Measurements from ENCODE around the gene LRRFIP1.

LRRFIP1 gene

GRCh38 chr2:237823544-237823943 lies 196.2 kb downstream of the LRRFIP1 start:
- Histone ChIP-seq H3K36me3 (ENCODE audit: insufficient read depth, low read length) (no peaks in the 10 kb centered on the region), H3K79me2 (ENCODE audit: insufficient read depth, low read length) (no peaks in the 10 kb centered on the region), H3K4me2 (ENCODE audit: insufficient read depth, low read length) (no peak overlapping the region), H3K4me1 (ENCODE audit: insufficient read depth, low read length) (no peaks in the 10 kb centered on the region), H2AFZ (ENCODE audit: low read depth, low read length) (no peak overlapping the region), H3K27me3 (ENCODE audit: insufficient read depth, low read length, poor library complexity) (peaks cover 16% of the 10 kb centered on the region), H3K9me3 (ENCODE audit: insufficient read depth, low read length, severe bottlenecking) (no peaks in the 10 kb centered on the region), H3K4me3 (ENCODE audit: low read depth in 1 of 2, low read length in 2 of 2) (no peak overlapping the region), H3K9ac (ENCODE audit: low read depth, low read length) (no peak overlapping the region), H3K27ac (ENCODE audit: low read length) (no peak overlapping the region), H4K20me1 (ENCODE audit: insufficient read depth, low read length) (no peaks in the 10 kb centered on the region)
- TF ChIP-seq CTCF (IDR thresholded peaks at IDR 0.05; ENCODE audit: borderline replicate concordance, extremely low read depth, low read length, poor library complexity, severe bottlenecking) (no peak), EZH2 (IDR thresholded peaks at IDR 0.05; ENCODE audit: borderline replicate concordance, low read depth, low read length, severe bottlenecking) (no peak)
- ATAC-seq (ENCODE audit: insufficient read depth, low read depth) (no peak), DNase-seq (no peak)

- Histone ChIP-seq H3K27me3 (ENCODE audit: insufficient read depth, low read length, poor library complexity) (peaks cover 16% of the 10 kb centered on the region), H2AFZ (ENCODE audit: low read depth, low read length) (no peak overlapping the region), H4K20me1 (ENCODE audit: insufficient read depth, low read length) (no peaks in the 10 kb centered on the region), H3K9ac (ENCODE audit: low read depth, low read length) (no peak overlapping the region), H3K4me1 (ENCODE audit: insufficient read depth, low read length) (no peaks in the 10 kb centered on the region), H3K36me3 (ENCODE audit: insufficient read depth, low read length) (no peaks in the 10 kb centered on the region), H3K9me3 (ENCODE audit: insufficient read depth, low read length, severe bottlenecking) (no peaks in the 10 kb centered on the region), H3K27ac (ENCODE audit: low read length) (no peak overlapping the region), H3K4me3 (ENCODE audit: low read depth in 1 of 2, low read length in 2 of 2) (no peak overlapping the region), H3K4me2 (ENCODE audit: insufficient read depth, low read length) (no peak overlapping the region), H3K79me2 (ENCODE audit: insufficient read depth, low read length) (no peaks in the 10 kb centered on the region)
- ATAC-seq (ENCODE audit: insufficient read depth, low read depth) (no peak), DNase-seq (no peak)
- TF ChIP-seq EZH2 (IDR thresholded peaks at IDR 0.05; ENCODE audit: borderline replicate concordance, low read depth, low read length, severe bottlenecking) (no peak), CTCF (IDR thresholded peaks at IDR 0.05; ENCODE audit: borderline replicate concordance, extremely low read depth, low read length, poor library complexity, severe bottlenecking) (no peak)
Measured at GRCh38 chr2:237824085-237824484, 196.7 kb downstream of the LRRFIP1 start.

GRCh38 chr2:237827421-237827987 lies 200.1 kb downstream of the LRRFIP1 start:
- Histone ChIP-seq H3K4me1 (ENCODE audit: insufficient read depth, low read length) (no peaks in the 10 kb centered on the region), H3K27me3 (ENCODE audit: insufficient read depth, low read length, poor library complexity) (peaks cover 19% of the 10 kb centered on the region), H3K4me2 (ENCODE audit: insufficient read depth, low read length) (no peak overlapping the region), H3K4me3 (ENCODE audit: low read depth in 1 of 2, low read length in 2 of 2) (no peak overlapping the region), H3K36me3 (ENCODE audit: insufficient read depth, low read length) (no peaks in the 10 kb centered on the region), H4K20me1 (ENCODE audit: insufficient read depth, low read length) (no peaks in the 10 kb centered on the region), H3K9ac (ENCODE audit: low read depth, low read length) (no peak overlapping the region), H3K27ac (ENCODE audit: low read length) (no peak overlapping the region), H3K79me2 (ENCODE audit: insufficient read depth, low read length) (no peaks in the 10 kb centered on the region), H2AFZ (ENCODE audit: low read depth, low read length) (no peak overlapping the region), H3K9me3 (ENCODE audit: insufficient read depth, low read length, severe bottlenecking) (no peaks in the 10 kb centered on the region)
- DNase-seq: no peak
- TF ChIP-seq CTCF (IDR thresholded peaks at IDR 0.05; ENCODE audit: borderline replicate concordance, extremely low read depth, low read length, poor library complexity, severe bottlenecking) (no peak), EZH2 (IDR thresholded peaks at IDR 0.05; ENCODE audit: borderline replicate concordance, low read depth, low read length, severe bottlenecking) (no peak)
- ATAC-seq (ENCODE audit: insufficient read depth, low read depth): no peak
